Hematopoietic multipotent progenitor cell treated with erythropoietin and hydrocortisone succinate and interleukin-3 and kit ligand, for 8 days (in vitro differentiated cells): ENCODE results near the gene REL.

Experiments
- DNase-seq: peaks from one replicate; pipeline ENCODE4 v3.0.0-alpha.2; 2015

REL gene

DNA sequence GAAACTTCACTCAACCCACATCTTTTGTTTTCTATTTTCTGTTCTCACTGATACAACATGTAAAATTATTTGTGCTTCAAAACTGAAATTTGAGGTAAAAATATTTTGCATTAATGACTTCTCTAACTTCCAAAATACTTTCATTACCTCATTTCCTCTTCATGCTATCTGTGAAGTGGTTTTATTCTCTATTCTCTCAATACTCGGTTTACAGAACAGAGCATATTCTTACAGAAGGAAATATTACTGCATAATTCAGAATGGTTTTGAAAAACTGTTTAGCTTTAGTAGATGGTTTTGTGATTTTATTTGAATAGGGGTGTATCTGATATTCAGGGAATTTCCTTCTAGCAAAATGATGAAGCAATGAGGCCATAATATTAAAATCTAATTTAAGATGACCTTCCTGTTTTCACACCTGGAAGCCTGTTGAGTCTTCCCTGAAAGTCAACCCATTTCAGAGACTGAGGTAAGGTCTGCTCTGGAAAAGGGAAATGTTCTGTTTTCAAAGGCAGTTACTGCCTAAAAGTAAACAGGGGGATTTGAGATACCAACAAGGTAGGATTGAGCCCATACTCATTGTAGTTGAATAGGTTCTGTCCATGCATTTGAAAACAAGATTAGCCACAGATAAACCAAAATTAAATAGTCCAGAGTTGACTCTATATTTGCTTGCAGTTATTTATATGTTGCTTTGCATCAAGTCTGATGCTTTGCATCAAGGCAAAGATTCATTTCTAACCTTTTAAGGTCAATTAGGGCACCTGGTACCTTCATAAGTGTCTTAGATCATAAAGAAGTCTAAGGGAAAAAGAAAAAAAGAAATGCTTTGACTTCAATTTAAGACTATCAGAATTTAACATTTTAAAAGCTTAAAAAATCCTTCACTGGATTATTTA, 85.4 kb downstream of the REL start:
- DNase-seq, result no peak

DNA sequence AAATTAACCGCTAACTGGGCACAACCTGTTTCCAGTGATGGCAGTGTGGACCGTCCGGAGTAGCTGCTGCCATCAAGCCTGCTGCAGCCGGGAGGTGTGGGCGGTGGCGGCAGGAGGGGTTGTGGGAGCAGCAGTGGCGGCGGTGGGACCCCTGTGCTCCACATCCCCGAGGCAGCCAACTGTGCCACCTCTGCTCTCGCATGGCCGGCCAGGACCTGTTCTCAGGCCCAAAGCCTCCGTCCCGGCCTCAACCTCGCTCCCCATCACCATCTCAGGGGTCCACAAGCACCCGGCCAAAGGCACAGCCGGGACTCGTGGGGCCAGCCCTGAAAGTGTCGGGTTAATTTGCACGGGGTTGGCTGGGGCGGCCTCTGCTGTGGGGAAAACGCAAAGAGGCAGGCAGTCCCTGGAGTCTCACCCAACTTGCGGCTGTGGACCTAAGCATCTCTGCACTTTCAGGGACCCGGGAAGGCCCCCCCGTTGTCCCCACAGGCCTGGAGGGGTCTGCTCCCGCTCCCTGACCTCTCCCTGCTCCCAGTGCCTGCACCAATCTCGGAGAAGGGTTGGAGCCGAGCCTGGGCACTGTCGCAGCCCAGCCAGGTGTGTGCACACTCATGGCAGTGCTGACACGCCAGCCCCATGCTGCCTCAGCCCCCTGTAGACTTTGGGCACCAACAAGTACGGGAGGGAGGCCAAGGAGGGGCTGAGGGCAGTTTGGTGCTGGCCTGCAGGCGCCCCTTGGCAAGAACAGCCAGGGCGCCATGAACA, 91.7 kb downstream of the REL start:
- DNase-seq, result no peak

DNA sequence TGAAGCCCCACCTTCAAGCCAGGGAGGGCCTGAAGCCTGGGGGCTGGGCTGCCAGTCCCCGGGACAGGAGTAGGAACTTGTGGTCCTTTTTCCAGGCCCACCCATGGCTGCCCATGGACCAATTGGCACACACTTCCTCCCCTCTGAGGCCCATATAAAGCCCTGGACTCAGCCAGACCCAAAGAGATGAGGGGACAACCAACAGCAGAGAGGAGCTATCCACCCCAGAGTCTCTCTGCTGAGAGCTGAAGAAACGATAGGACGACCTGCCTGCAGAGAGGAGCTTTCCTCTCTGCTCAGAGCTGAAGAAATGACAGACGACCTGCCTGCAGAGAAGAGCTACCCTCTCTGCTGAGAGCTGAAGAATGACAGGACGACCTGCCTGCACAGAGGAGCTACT, 92.3 kb downstream of the REL start:
- DNase-seq, result no peak

DNA sequence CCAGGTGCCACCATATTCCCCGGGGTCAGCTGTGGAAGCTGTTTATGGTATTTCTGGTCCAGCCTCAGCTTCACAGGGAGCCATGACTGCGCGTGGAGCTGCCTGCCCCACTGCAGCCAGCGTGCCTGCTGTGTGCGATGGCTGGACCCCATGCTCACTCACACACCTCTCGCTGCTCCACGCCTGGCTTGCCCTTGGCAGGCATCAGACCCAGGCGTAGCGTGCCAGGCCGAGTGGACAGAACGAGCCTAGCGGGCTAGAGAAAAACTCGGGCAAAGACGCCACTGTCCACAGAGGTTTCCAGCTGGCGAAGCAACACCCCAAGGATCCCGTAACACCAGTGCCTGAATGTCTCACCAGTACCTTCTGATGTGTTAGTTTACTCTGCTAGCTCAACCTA, 93.3 kb downstream of the REL start:
- DNase-seq, result no peak
